Measurements from ENCODE around the gene LBR.
"Not testable (repeated sequence)": the region's sequence is repeated elsewhere in the genome, so short reads cannot be mapped to it uniquely, and the experiment has no call there.

The LBR gene

GRCh38 chr1:225427235-225428067 is at the start of gene LBR:
LBR (minus strand) TSS chr1:225428038; CDS start chr1:225424075, 3,963 bp downstream.
- no peak for DNase-seq (ENCODE audit: low read depth in 2 of 3, low spot score in 2 of 3)

GRCh38 chr1:225477296-225477911 is 49.6 kb upstream of the LBR start:
- no peak for DNase-seq (ENCODE audit: low read depth in 2 of 3, low spot score in 2 of 3)

GRCh38 chr1:225476538-225476988 is 48.7 kb upstream of the LBR start:
- no peak for DNase-seq (ENCODE audit: low read depth in 2 of 3, low spot score in 2 of 3)

GRCh38 chr1:225476100-225476511 is 48.3 kb upstream of the LBR start:
- no peak for DNase-seq (ENCODE audit: low read depth in 2 of 3, low spot score in 2 of 3)

- DNase-seq (ENCODE audit: low read depth in 2 of 3, low spot score in 2 of 3), result peak; percentile 61 to 83 (median 72)
Observed at GRCh38 chr1:225474986-225475820, 47.4 kb upstream of the LBR start.

GRCh38 chr1:225474439-225474985 is 46.7 kb upstream of the LBR start:
- DNase-seq (ENCODE audit: low read depth in 2 of 3, low spot score in 2 of 3), result no peak

GRCh38 chr1:225473676-225474438 is 46.0 kb upstream of the LBR start:
- DNase-seq (ENCODE audit: low read depth in 2 of 3, low spot score in 2 of 3), result not testable (repeated sequence)

GRCh38 chr1:225473266-225473665 is 45.4 kb upstream of the LBR start:
- DNase-seq (ENCODE audit: low read depth in 2 of 3, low spot score in 2 of 3), result not testable (repeated sequence)

- DNase-seq (ENCODE audit: low read depth in 2 of 3, low spot score in 2 of 3), result no peak
Observed at GRCh38 chr1:225471453-225472301, 43.8 kb upstream of the LBR start.

- DNase-seq (ENCODE audit: low read depth in 2 of 3, low spot score in 2 of 3), result no peak
Observed at GRCh38 chr1:225471109-225471452, 43.2 kb upstream of the LBR start.

GRCh38 chr1:225470211-225471108 is 42.6 kb upstream of the LBR start:
- DNase-seq (ENCODE audit: low read depth in 2 of 3, low spot score in 2 of 3), result no peak

GRCh38 chr1:225469051-225469450 is 41.2 kb upstream of the LBR start:
- no peak for DNase-seq (ENCODE audit: low read depth in 2 of 3, low spot score in 2 of 3)

GRCh38 chr1:225468270-225469020 is 40.6 kb upstream of the LBR start:
- no peak for DNase-seq (ENCODE audit: low read depth in 2 of 3, low spot score in 2 of 3)

- peak in 2 of 3 experiments; percentile 63 to 65 for DNase-seq (ENCODE audit: low read depth in 2 of 3, low spot score in 2 of 3)
Observed at GRCh38 chr1:225467193-225468020, 39.6 kb upstream of the LBR start.

- DNase-seq (ENCODE audit: low read depth in 2 of 3, low spot score in 2 of 3), result no peak
Observed at GRCh38 chr1:225466848-225467192, 39.0 kb upstream of the LBR start.

GRCh38 chr1:225465793-225466517 is 38.1 kb upstream of the LBR start:
- no peak for DNase-seq (ENCODE audit: low read depth in 2 of 3, low spot score in 2 of 3)
